K562 (cell line): Measurements from ENCODE around the gene GPR152. TPM values are rescaled to one million over a fixed set of nuclear protein-coding genes. Genes with fewer than 3 reads are reported as not detected.

Experiments
- ATAC-seq: fragments of 200-7000 bp; cut with Tn5 transposase; 3 replicates; pipeline ENCODE4 v1.9.1; 2020; ENCODE audit warnings: moderate library complexity
- BruUV-seq: library from RNA; stranded (reverse); fragments of 400-500 nt; replicated peaks from 2 replicates; lab custom pipeline; 2021; lab: Mats Ljungman, UMichigan
- CTCF ChIA-PET: fragments of 300-600 bp; formaldehyde crosslinking; extraction: SDS; loops from one replicate; lab custom pipeline; 2021; ENCODE audit warnings: low intra/inter-chr PET ratio; lab: Yijun Ruan, JAX
- POLR2A ChIA-PET: fragments of 300-600, 350-650 bp; sonication (Branson Sonifier 250); formaldehyde crosslinking; extraction: SDS; loops from one replicate; lab custom pipeline; 2021; ENCODE audit warnings: antibody characterized with exemption, inconsistent platforms; lab: Yijun Ruan, JAX
- DNase-seq, 4 experiments: peaks; one replicate each; pipeline versions ENCODE4 v3.0.0 to v3.0.0-alpha.2; 2011 to 2018; ENCODE audit warnings: low spot score in 3 of 4, mixed read lengths in 3 of 4; ENCODE audit errors: extremely low read depth in 1 of 4
- FAIRE-seq: peaks from 2 replicates; lab custom pipeline; 2011; peaks lifted over from hg19 to GRCh38; lab: Jason Lieb, UNC
- H2AFZ ChIP-seq: 2 replicates; pipeline ENCODE4 v1.6.0; 2011; ENCODE audit warnings: low read depth, low read length, control low read depth, inconsistent platforms
- H3K27ac ChIP-seq: fragments of 200-600 bp; 3 replicates; pipeline ENCODE4 v1.8.0; 2011; ENCODE audit warnings: low read depth, mild to moderate bottlenecking, control low read depth, inconsistent platforms, low read length, moderate library complexity, mixed read lengths; ENCODE audit errors: extremely low read depth
- H3K27me3 ChIP-seq, 2 experiments: fragments of 300-600 bp in 1 of 2; 2 replicates in 1 of 2; 3 replicates in 1 of 2; pipeline versions ENCODE4 v1.6.0 to v1.8.0; 2011; ENCODE audit warnings: inconsistent platforms in 2 of 2, low read length in 2 of 2, mild to moderate bottlenecking in 1 of 2, mixed read lengths in 1 of 2, moderate library complexity in 1 of 2; ENCODE audit not compliant: control insufficient read depth in 2 of 2, insufficient read depth in 2 of 2
- H3K36me3 ChIP-seq: fragments of 300-600 bp; 3 replicates; pipeline ENCODE4 v1.8.0; 2011; ENCODE audit warnings: mild to moderate bottlenecking, low read length, inconsistent platforms; ENCODE audit not compliant: control insufficient read depth, insufficient read depth
- H3K4me1 ChIP-seq, 2 experiments: fragments of 200-600 bp in 1 of 2; replicated peaks in 1 of 2; 2 replicates in 1 of 2; 3 replicates in 1 of 2; pipeline versions ENCODE4 v1.5.1 to v1.8.0; 2011; ENCODE audit warnings: inconsistent platforms in 2 of 2, low read length in 2 of 2, mild to moderate bottlenecking in 1 of 2, mixed read lengths in 1 of 2, moderate library complexity in 1 of 2; ENCODE audit not compliant: control insufficient read depth in 2 of 2, insufficient read depth in 2 of 2
- H3K4me2 ChIP-seq: 2 replicates; pipeline ENCODE4 v1.6.1; 2011; ENCODE audit warnings: low read length, control low read depth, inconsistent platforms, mixed read lengths; ENCODE audit not compliant: insufficient read depth
- H3K4me3 ChIP-seq: fragments of 200-600 bp; sonication (generic), shearing (Covaris generic); 2 replicates; pipeline ENCODE4 v1.5.1; 2016; ENCODE audit warnings: control low read depth, inconsistent platforms
- H3K79me2 ChIP-seq: fragments of 200-600 bp; 3 replicates; pipeline ENCODE4 v1.8.0; 2011; ENCODE audit warnings: low read length, inconsistent platforms; ENCODE audit not compliant: control insufficient read depth, insufficient read depth
- H3K9ac ChIP-seq, 2 experiments: 2 replicates each; pipeline versions ENCODE4 v1.6.0 to v1.6.1; 2011; ENCODE audit warnings: low read depth in 2 of 2, low read length in 2 of 2, control low read depth in 1 of 2, inconsistent platforms in 1 of 2, mild to moderate bottlenecking in 1 of 2, mixed read lengths in 1 of 2; ENCODE audit not compliant: insufficient read depth in 1 of 2
- H3K9me1 ChIP-seq: one replicate; pipeline ENCODE4 v1.6.0; 2011; ENCODE audit warnings: inconsistent platforms, mild to moderate bottlenecking, low read length, moderate library complexity; ENCODE audit not compliant: control insufficient read depth, insufficient read depth
- H3K9me3 ChIP-seq: replicated peaks from 2 replicates; pipeline ENCODE4 v1.5.1; 2011; ENCODE audit warnings: low read depth, low read length, inconsistent platforms; ENCODE audit not compliant: control insufficient read depth, insufficient read depth
- H4K20me1 ChIP-seq: replicated peaks from 2 replicates; pipeline ENCODE4 v1.6.1; 2011; ENCODE audit warnings: low read length, inconsistent platforms, mixed read lengths; ENCODE audit not compliant: control insufficient read depth, insufficient read depth
- CBFB ChIP-seq: sonication (generic); formaldehyde crosslinking; IDR thresholded peaks from 2 replicates; pipeline ENCODE4 v1.4.0; 2020; ENCODE audit warnings: mild to moderate bottlenecking, missing genetic modification reagents
- CBX3 ChIP-seq, 2 experiments: IDR thresholded peaks; 1 replicate in 1 of 2; 2 replicates in 1 of 2; pipeline ENCODE4 v1.6.1; 2012; ENCODE audit warnings: inconsistent platforms in 2 of 2, low read length in 2 of 2, borderline replicate concordance in 1 of 2, control low read depth in 1 of 2
- ETV1 ChIP-seq: fragments of 450-650 bp; conservative IDR thresholded peaks from 2 replicates; pipeline ENCODE4 v1.6.1; 2016; ENCODE audit warnings: missing genetic modification characterization, control low read depth, low read depth, missing compliant biosample characterization
- FOXP1 ChIP-seq: sonication (generic); formaldehyde crosslinking; IDR thresholded peaks from 2 replicates; pipeline ENCODE4 v1.8.0; 2022; ENCODE audit warnings: mild to moderate bottlenecking, missing genetic modification reagents
- POLR2B ChIP-seq: fragments of 450-650 bp; IDR thresholded peaks from 2 replicates; pipeline ENCODE4 v1.6.1; 2018; ENCODE audit warnings: low read depth; ENCODE audit not compliant: partially characterized antibody
- PRMT5 ChIP-seq: sonication (generic); formaldehyde crosslinking; IDR thresholded peaks from 2 replicates; pipeline ENCODE4 v1.5.0; 2020; ENCODE audit warnings: missing genetic modification reagents
- SIRT6 ChIP-seq: IDR thresholded peaks from one replicate; pipeline ENCODE4 v1.6.1; 2012; ENCODE audit warnings: low read depth, mild to moderate bottlenecking, control low read depth, inconsistent platforms, low read length, moderate library complexity
- SMAD4 ChIP-seq: fragments of 250-450 bp; sonication (Bioruptor Pico); conservative IDR thresholded peaks from 2 replicates; pipeline ENCODE4 v1.8.0; 2021; ENCODE audit warnings: inconsistent platforms, mild to moderate bottlenecking, moderate library complexity
- TBL1XR1 ChIP-seq, 2 experiments: IDR thresholded peaks; 2 replicates each; pipeline ENCODE4 v1.6.1; 2012; ENCODE audit warnings: improper control_type of control experiment in 2 of 2, low read length in 2 of 2, mild to moderate bottlenecking in 1 of 2
- TGIF2 ChIP-seq: sonication (generic); formaldehyde crosslinking; IDR thresholded peaks from 2 replicates; pipeline ENCODE4 v1.8.1; 2022; ENCODE audit warnings: mild to moderate bottlenecking, missing genetic modification reagents, moderate library complexity
- TSC22D4 ChIP-seq: fragments of 450-650 bp; IDR thresholded peaks from 2 replicates; pipeline ENCODE4 v1.6.1; 2016; ENCODE audit warnings: missing genetic modification characterization, missing biosample characterization, control low read depth
- ZNF12 ChIP-seq: sonication (generic); formaldehyde crosslinking; IDR thresholded peaks from 2 replicates; pipeline ENCODE4 v1.4.0; 2020; ENCODE audit warnings: mild to moderate bottlenecking, missing genetic modification reagents
- ZNF23 ChIP-seq: fragments of 250-450 bp; sonication (Bioruptor Pico); IDR thresholded peaks from 2 replicates; pipeline ENCODE4 v1.4.0; 2020; ENCODE audit warnings: mild to moderate bottlenecking
- ZNF282 ChIP-seq: sonication (generic); formaldehyde crosslinking; IDR thresholded peaks from 2 replicates; pipeline ENCODE4 v1.8.1; 2023; ENCODE audit warnings: missing genetic modification reagents
- ZNF431 ChIP-seq: sonication (generic); formaldehyde crosslinking; IDR thresholded peaks from 2 replicates; pipeline ENCODE4 v1.8.0; 2022; ENCODE audit warnings: mild to moderate bottlenecking, missing genetic modification reagents
- WGBS: fragments of 100-300 bp; shearing (Covaris generic); methylation state at CpG from one replicate; pipeline ENCODE4 v1.1.6; 2016; ENCODE audit warnings: low coverage, mixed read lengths; ENCODE audit not compliant: insufficient coverage; ENCODE audit errors: missing lambda C conversion rate; 5-methylcytosine and 5-hydroxymethylcytosine counted together
- in situ Hi-C: fragments of 300-500 bp; cut with MboI; formaldehyde crosslinking; loops from 4 replicates; pipeline ENCODE4 v1.15.0; 2018; ENCODE audit warnings: inconsistent platforms, mixed read lengths
- intact Hi-C: fragments of 100-400 bp; cut with micrococcal nuclease; formaldehyde crosslinking; loops from 2 replicates; pipeline ENCODE4 v1.14.2; 2022
- polyA plus RNA-seq, 8 experiments: library from polyadenylated mRNA; depleted of rRNA in 4 of 8; stranded (reverse) in 5 of 8; unstranded in 3 of 8; fragments of >200 nt; fragmentation: Nextera tagmentation in 2 of 8; fragmentation: Illumina TruSeq in 1 of 8; extraction: Ambion mirVana in 2 of 8; extraction: Trizol in 1 of 8; gene quantifications; 2 replicates each; pipeline versions ENCODE4 v1.2.1 to v1.2.3, GENCODE V29; 2011 to 2014; ENCODE audit warnings: inconsistent platforms in 1 of 8, missing spikeins in 1 of 8
- total RNA-seq, 7 experiments: library from RNA; depleted of rRNA in 6 of 7; stranded (reverse); fragments of >200 nt in 6 of 7; fragmentation: Illumina TruSeq in 2 of 7; extraction: Trizol in 2 of 7; gene quantifications; 2 replicates each; pipeline versions ENCODE4 v1.2.1 to v1.2.3, GENCODE V29; 2011 to 2021; ENCODE audit warnings: low replicate concordance in 1 of 7
- TF ChIP-seq, protein P1 (sequence below): fragments of 250-450 bp; sonication (Bioruptor Pico); IDR thresholded peaks from 2 replicates; pipeline ENCODE4 v1.4.0; 2020; ENCODE audit warnings: mild to moderate bottlenecking
- TF ChIP-seq, protein P2 (sequence below): sonication (generic); formaldehyde crosslinking; IDR thresholded peaks from 2 replicates; pipeline ENCODE4 v1.8.1; 2023; ENCODE audit warnings: mild to moderate bottlenecking, missing genetic modification reagents
- TF ChIP-seq, protein P3 (sequence below): fragments of 250-450 bp; sonication (Bioruptor Pico); IDR thresholded peaks from 2 replicates; pipeline ENCODE4 v1.8.0; 2021; ENCODE audit warnings: moderate library complexity, mild to moderate bottlenecking, inconsistent platforms

The GPR152 gene
- total and polyA plus RNA-seq, 9 of the 15 experiments (the other 6 are each of a cell fraction or from before 2014, with no cell fraction given) = not detected

DNA sequence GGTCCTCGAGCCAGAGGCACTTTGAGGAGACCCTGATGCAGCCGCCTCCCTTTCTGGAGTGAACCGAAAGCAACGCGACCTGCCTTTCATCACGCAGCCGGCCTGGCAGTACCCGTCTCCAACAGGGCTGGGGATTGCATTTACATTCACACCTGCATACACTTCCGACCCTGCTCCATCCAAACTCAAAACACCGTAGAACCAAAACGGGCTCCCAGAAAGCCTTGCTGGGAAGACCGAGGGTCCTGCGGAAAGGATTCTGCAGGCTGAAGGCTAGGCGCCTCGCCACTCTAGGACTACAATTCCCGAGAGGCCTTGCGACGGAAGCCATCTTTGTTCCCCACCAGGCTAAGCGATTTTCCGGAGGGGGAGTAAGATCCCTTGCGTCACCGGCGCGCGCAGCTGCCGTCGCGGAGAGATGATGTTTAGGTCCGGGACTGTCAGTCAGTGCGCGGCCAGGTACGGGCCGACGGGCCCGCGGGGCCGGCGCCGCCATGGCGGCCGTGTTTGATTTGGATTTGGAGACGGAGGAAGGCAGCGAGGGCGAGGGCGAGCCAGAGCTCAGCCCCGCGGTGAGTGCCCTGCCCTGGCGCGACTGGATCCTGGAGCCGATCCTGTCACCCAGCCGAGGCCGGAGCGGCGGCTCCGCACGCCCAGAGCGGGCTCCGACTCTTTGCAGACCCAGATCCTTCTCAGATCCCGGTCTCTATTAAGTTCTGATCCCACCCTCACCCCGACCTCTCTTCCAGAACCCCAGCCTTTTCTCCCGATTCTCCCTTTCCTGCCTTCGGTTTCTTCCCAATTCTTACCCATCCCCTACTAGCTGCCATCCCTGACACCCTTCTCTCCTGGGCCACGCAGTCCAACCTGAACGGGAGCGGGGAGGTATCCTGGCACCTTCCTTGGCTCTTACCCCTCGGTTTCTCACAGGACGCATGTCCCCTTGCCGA, 24.2 kb downstream of the GPR152 start, which contains the start of gene RPS6KB2:
Gene RPS6KB2, plus strand, starts transcription at position 443 of the 950 bp plus-strand sequence. Its CDS starts 52 bp downstream, at position 495.
- peaks cover 41% of the 10 kb centered on the region; the same call in 2 of the 3 replicates for H3K36me3 ChIP-seq
- peak within 1 kb of the TSS; percentile 93 for H3K4me2 ChIP-seq
- no peaks in the 10 kb centered on the region for H4K20me1 ChIP-seq
- BruUV-seq = no TSS peak
- no peaks in the 10 kb centered on the region for H3K9me3 ChIP-seq
- in situ Hi-C loops (no loop called here), intact Hi-C loops (loop anchor here (5.0 kb wide), 1 partner anchor 79 kb away; the partner anchor contains the start of genes CDK2AP2 and PITPNM1)
- peaks cover 9 to 43% of the 10 kb centered on the region in 2 experiments; a peak in 4 of 5 replicates for H3K4me1 ChIP-seq
- H2AFZ ChIP-seq = peak within 1 kb of the TSS; percentile 93
- ChIA-PET POLR2A (interaction anchor here (0.6 to 3.6 kb wide), 9 partner anchors 8 to 200 kb away, joined by 3 to 21 read pairs (median 3); partner anchors contain the start of gene PTPRCAP), CTCF (interaction anchor here (1.6 kb wide), 1 partner anchor 27 kb away, joined by 3 read pairs; no protein-coding TSS in a partner anchor)
- H3K4me3 ChIP-seq = peak within 1 kb of the TSS; percentile 83
- FAIRE-seq (peak; percentile 96), DNase-seq (peak; percentile 96 to 99 (median 98)), ATAC-seq (peak; percentile 92)
- peaks cover 4% of the 10 kb centered on the region for H3K9me1 ChIP-seq
- 7% methylated on average over 63 of the region's 68 CpGs for WGBS
- peaks cover 25% of the 10 kb centered on the region for H3K79me2 ChIP-seq
- H3K27ac ChIP-seq = peak within 1 kb of the TSS; percentile 78
- no peaks in the 10 kb centered on the region for H3K27me3 ChIP-seq
- peak within 1 kb of the TSS; percentile 91 to 97 for H3K9ac ChIP-seq
- TF ChIP-seq ZNF12 (CRISPR knock-in tag) (no peak), SIRT6 (no peak), ETV1 (tag) (peak; percentile 77; the same call in 1 of the 2 replicates), POLR2B (peak; percentile 75), TGIF2 (no peak), CBFB (CRISPR knock-in tag) (peak; percentile 15; the same call in 1 of the 2 replicates), TBL1XR1 (IDR thresholded peaks at IDR 0.05; ENCODE audit: low read length in 2 of 2) (peak in 1 of 2 experiments; percentile 100; a peak in 2 of 4 replicates), ZNF282 (CRISPR knock-in tag) (0 out of 2 replicates have a peak, but pooled peaks have one; percentile 20), CBX3 (IDR thresholded peaks at IDR 0.05; ENCODE audit: borderline replicate concordance in 1 of 2, low read length in 2 of 2) (peak in 1 of 2 experiments; percentile 13; a peak in 1 of 3 replicates), FOXP1 (CRISPR knock-in tag) (peak; percentile 65; the same call in 1 of the 2 replicates), ZNF23 (CRISPR knock-in tag) (no peak), ZNF431 (CRISPR knock-in tag) (no peak), TSC22D4 (tag) (no peak), SMAD4 (CRISPR knock-in tag) (peak; percentile 79), PRMT5 (no peak)
- TF ChIP-seq, protein P1, sequence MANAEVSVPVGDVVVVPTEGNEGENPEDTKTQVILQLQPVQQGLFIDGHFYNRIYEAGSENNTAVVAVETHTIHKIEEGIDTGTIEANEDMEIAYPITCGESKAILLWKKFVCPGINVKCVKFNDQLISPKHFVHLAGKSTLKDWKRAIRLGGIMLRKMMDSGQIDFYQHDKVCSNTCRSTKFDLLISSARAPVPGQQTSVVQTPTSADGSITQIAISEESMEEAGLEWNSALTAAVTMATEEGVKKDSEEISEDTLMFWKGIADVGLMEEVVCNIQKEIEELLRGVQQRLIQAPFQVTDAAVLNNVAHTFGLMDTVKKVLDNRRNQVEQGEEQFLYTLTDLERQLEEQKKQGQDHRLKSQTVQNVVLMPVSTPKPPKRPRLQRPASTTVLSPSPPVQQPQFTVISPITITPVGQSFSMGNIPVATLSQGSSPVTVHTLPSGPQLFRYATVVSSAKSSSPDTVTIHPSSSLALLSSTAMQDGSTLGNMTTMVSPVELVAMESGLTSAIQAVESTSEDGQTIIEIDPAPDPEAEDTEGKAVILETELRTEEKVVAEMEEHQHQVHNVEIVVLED = peak; percentile 75
- TF ChIP-seq, protein P2, sequence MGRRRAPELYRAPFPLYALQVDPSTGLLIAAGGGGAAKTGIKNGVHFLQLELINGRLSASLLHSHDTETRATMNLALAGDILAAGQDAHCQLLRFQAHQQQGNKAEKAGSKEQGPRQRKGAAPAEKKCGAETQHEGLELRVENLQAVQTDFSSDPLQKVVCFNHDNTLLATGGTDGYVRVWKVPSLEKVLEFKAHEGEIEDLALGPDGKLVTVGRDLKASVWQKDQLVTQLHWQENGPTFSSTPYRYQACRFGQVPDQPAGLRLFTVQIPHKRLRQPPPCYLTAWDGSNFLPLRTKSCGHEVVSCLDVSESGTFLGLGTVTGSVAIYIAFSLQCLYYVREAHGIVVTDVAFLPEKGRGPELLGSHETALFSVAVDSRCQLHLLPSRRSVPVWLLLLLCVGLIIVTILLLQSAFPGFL (CRISPR knock-in tag) = no peak
- TF ChIP-seq, protein P3, sequence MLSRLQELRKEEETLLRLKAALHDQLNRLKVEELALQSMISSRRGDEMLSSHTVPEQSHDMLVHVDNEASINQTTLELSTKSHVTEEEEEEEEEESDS = no peak
